ENCODE results near the gene TMEM127. TPM values are rescaled to one million over a fixed set of nuclear protein-coding genes. Genes with fewer than 3 reads are reported as not detected.

The TMEM127 gene
- total and polyA plus RNA-seq, 8 donors: 8.2 to 38.4 (median 24.1) TPM

GRCh38 chr2:96245609-96246390 is 20.0 kb downstream of the TMEM127 start:
- Histone ChIP-seq H3K36me3 (no peaks in the 10 kb centered on the region), H3K4me3 (no peak overlapping the region), H3K9me3 (no peaks in the 10 kb centered on the region), H3K4me1 (no peaks in the 10 kb centered on the region), H3K27ac (peak overlapping the region in 1 of 4 donors; percentile 27), H3K27me3 (no peaks in the 10 kb centered on the region)
- TF ChIP-seq CTCF (IDR thresholded peaks at IDR 0.05): no peak
- WGBS, 2 donors: 89 to 90% methylated on average over 8 of the region's 8 CpGs
- DNase-seq (no peak), FAIRE-seq (no peak), ATAC-seq (peak in 1 of 4 donors; percentile 29)
- intact Hi-C loops (cut with DNase I): no loop called here

GRCh38 chr2:96243843-96244242 is 22.0 kb downstream of the TMEM127 start:
- DNase-seq (no peak), ATAC-seq (no peak), FAIRE-seq (no peak)
- no peak overlapping the region for H3K4me3 ChIP-seq
- H3K4me1 ChIP-seq: no peaks in the 10 kb centered on the region
- H3K27me3 ChIP-seq: no peaks in the 10 kb centered on the region
- 84 to 90% methylated on average over 5 of the region's 5 CpGs for WGBS, 2 donors
- no peak overlapping the region for H3K27ac ChIP-seq
- no peaks in the 10 kb centered on the region for H3K9me3 ChIP-seq
- intact Hi-C loops (cut with DNase I): no loop called here
- no peaks in the 10 kb centered on the region for H3K36me3 ChIP-seq
- TF ChIP-seq CTCF (IDR thresholded peaks at IDR 0.05): no peak

GRCh38 chr2:96241900-96242611 is 23.7 kb downstream of the TMEM127 start:
- 77 to 84% methylated on average over 5 of the region's 5 CpGs for WGBS, 2 donors
- intact Hi-C loops (cut with DNase I): no loop called here
- no peak for FAIRE-seq
- no peaks in the 10 kb centered on the region for H3K36me3 ChIP-seq
- no peak for DNase-seq
- H3K27ac ChIP-seq: peak overlapping the region in 3 of 4 donors; percentile 6 to 69 (median 68)
- no peak for TF ChIP-seq CTCF (IDR thresholded peaks at IDR 0.05)
- H3K4me1 ChIP-seq: no peaks in the 10 kb centered on the region
- no peaks in the 10 kb centered on the region for H3K9me3 ChIP-seq
- ATAC-seq: peak in 3 of 4 donors; percentile 34 to 88 (median 65)
- H3K27me3 ChIP-seq: no peaks in the 10 kb centered on the region
- H3K4me3 ChIP-seq: no peak overlapping the region

GRCh38 chr2:96241227-96241626 is 24.6 kb downstream of the TMEM127 start:
- DNase-seq: no peak
- no peaks in the 10 kb centered on the region for H3K36me3 ChIP-seq
- no peak overlapping the region for H3K4me3 ChIP-seq
- H3K4me1 ChIP-seq: no peaks in the 10 kb centered on the region
- FAIRE-seq: no peak
- no peaks in the 10 kb centered on the region for H3K9me3 ChIP-seq
- intact Hi-C loops (cut with DNase I): no loop called here
- 90 to 94% methylated on average over 2 of the region's 2 CpGs for WGBS, 2 donors
- no peak for ATAC-seq
- H3K27ac ChIP-seq: peak overlapping the region in 2 of 4 donors; percentile 68 to 69
- no peak for TF ChIP-seq CTCF (IDR thresholded peaks at IDR 0.05)
- H3K27me3 ChIP-seq: no peaks in the 10 kb centered on the region

Measured in pancreas (tissue), 10 donors.